ENCODE measurements around the gene GMCL2. TPM values are rescaled to one million over a fixed set of nuclear protein-coding genes. Genes with fewer than 3 reads are reported as not detected.

GMCL2 gene
- total RNA-seq, 1 experiment from 2014 or later, result not detected

- no peak overlapping the region for H3K9ac ChIP-seq (ENCODE audit: low read length)
- ChIA-PET RAD21 (ENCODE audit: low non-redundant PET in 1 of 2, low total read pairs in 2 of 2, uncharacterized antibody in 2 of 2, unreplicated experiment in 2 of 2) (no interaction called here), POLR2A (no interaction called here), CTCF (interaction anchor here (0.8 to 1.1 kb wide), 4 partner anchors 10 to 38 kb away, joined by 3 to 6 read pairs (median 3); no protein-coding TSS in a partner anchor)
- peak; percentile 84 for ATAC-seq
- peaks cover 4 to 9% of the 10 kb centered on the region in 2 experiments for H3K4me1 ChIP-seq (ENCODE audit: control insufficient read depth in 1 of 2, insufficient read depth in 2 of 2, low read length in 2 of 2)
- no peak overlapping the region for H2AFZ ChIP-seq (ENCODE audit: low read depth, low read length, poor library complexity, severe bottlenecking)
- no peaks in the 10 kb centered on the region for H3K36me3 ChIP-seq (ENCODE audit: control insufficient read depth in 1 of 2, insufficient read depth in 2 of 2, low read length in 2 of 2)
- H3K79me2 ChIP-seq (ENCODE audit: insufficient read depth, low read length), result no peaks in the 10 kb centered on the region
- TF ChIP-seq EZH2phosphoT487 (IDR thresholded peaks at IDR 0.05; ENCODE audit: borderline replicate concordance) (no peak), ZNF274 (IDR thresholded peaks at IDR 0.05; ENCODE audit: low read depth, low read length) (no peak), SRF (IDR thresholded peaks at IDR 0.05; ENCODE audit: low read depth) (no peak), EZH2 (IDR thresholded peaks at IDR 0.05) (no peak), TCF7L2 (IDR thresholded peaks at IDR 0.05; ENCODE audit: borderline replicate concordance, extremely low read depth, insufficient read depth, insufficient read length) (no peak), CEBPB (IDR thresholded peaks at IDR 0.05; ENCODE audit: low read depth) (no peak), JUND (IDR thresholded peaks at IDR 0.05) (no peak), CTCF (IDR thresholded peaks at IDR 0.05 in 2 of 3, conservative IDR thresholded peaks at IDR 0.05 in 1 of 3; ENCODE audit: borderline replicate concordance in 1 of 3, insufficient read depth in 1 of 3, low read depth in 2 of 3, low read length in 2 of 3) (peak in 2 of 3 experiments; percentile 75 to 78; a peak in 4 of 6 replicates)
- intact Hi-C loops (cut with micrococcal nuclease), result no loop called here
- no peaks in the 10 kb centered on the region for H4K20me1 ChIP-seq (ENCODE audit: insufficient read depth)
- no peak overlapping the region for H3K27ac ChIP-seq (ENCODE audit: low read depth, low read length)
- H3K27me3 ChIP-seq (ENCODE audit: insufficient read depth, low read length), result no peaks in the 10 kb centered on the region
- H3K4me3 ChIP-seq (replicated peaks in 1 of 2; ENCODE audit: low read depth in 1 of 2, low read length in 2 of 2), result no peak overlapping the region
- H3K9me3 ChIP-seq (ENCODE audit: control insufficient read depth in 1 of 2, insufficient read depth in 1 of 2, low read depth in 1 of 2, low read length in 2 of 2), result peaks cover 0 to 3% of the 10 kb centered on the region in 2 experiments; a peak in 1 of 4 replicates
- no peaks in the 10 kb centered on the region for H3K9me2 ChIP-seq (ENCODE audit: insufficient read depth)
- DNase-seq (ENCODE audit: low read depth, low spot score), result no peak
- no TSS peak for BruUV-seq (replicated peaks)
- H3K4me2 ChIP-seq (ENCODE audit: low read length), result no peak overlapping the region
These were observed 9.8 kb upstream of the GMCL2 start for GRCh38 chr5:178196986-178197385.
